ENCODE results near the gene NKTR. TPM values are rescaled to one million over a fixed set of nuclear protein-coding genes. Genes with fewer than 3 reads are reported as not detected.

Gene NKTR
- total RNA-seq, 4 donors from 2014 or later: 17.9 to 134 (median 56.3) TPM

GRCh38 chr3:42635111-42635510 lies 34.6 kb downstream of the NKTR start:
- H3K4me1 ChIP-seq: peaks cover 0 to 18% (median 0%) of the 10 kb centered on the region in 3 donors
- no peak overlapping the region for H3K27ac ChIP-seq
- no peak for ATAC-seq
- H3K4me3 ChIP-seq: no peak overlapping the region
- H3K36me3 ChIP-seq: peaks cover 26 to 100% of the 10 kb centered on the region in 2 donors
- no peaks in the 10 kb centered on the region for H3K9me3 ChIP-seq
- no peaks in the 10 kb centered on the region for H3K27me3 ChIP-seq
- no peak for TF ChIP-seq POLR2AphosphoS5 (IDR thresholded peaks at IDR 0.05)
- no peak for TF ChIP-seq CTCF (IDR thresholded peaks at IDR 0.05)
- WGBS, 2 donors (ENCODE audit: low coverage in 1 of 2): 17 to 88% methylated on average over 1 to 2 of the region's 2 CpGs

GRCh38 chr3:42637001-42637400 lies 36.5 kb downstream of the NKTR start:
- Histone ChIP-seq H3K4me1 (peaks cover 0 to 19% (median 0%) of the 10 kb centered on the region in 3 donors), H3K27me3 (no peaks in the 10 kb centered on the region), H3K36me3 (peaks cover 22 to 100% of the 10 kb centered on the region in 2 donors), H3K4me3 (no peak overlapping the region), H3K27ac (no peak overlapping the region), H3K9me3 (no peaks in the 10 kb centered on the region)
- no peak for TF ChIP-seq CTCF (IDR thresholded peaks at IDR 0.05)
- no peak for TF ChIP-seq POLR2AphosphoS5 (IDR thresholded peaks at IDR 0.05)
- ATAC-seq: no peak
- 85 to 87% methylated on average over 6 of the region's 6 CpGs for WGBS, 2 donors (ENCODE audit: low coverage in 1 of 2)

DNA sequence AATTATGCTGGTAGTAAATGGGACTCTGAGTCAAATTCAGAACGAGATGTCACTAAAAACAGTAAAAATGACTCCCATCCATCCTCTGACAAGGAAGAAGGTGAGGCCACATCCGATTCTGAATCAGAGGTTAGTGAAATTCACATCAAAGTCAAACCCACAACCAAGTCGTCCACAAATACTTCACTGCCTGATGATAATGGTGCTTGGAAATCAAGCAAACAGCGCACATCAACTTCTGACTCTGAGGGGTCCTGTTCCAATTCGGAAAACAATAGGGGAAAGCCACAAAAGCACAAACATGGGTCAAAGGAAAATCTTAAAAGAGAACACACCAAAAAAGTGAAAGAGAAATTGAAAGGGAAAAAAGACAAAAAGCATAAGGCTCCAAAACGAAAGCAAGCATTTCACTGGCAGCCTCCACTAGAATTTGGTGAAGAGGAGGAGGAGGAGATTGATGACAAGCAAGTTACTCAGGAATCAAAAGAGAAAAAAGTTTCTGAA lies 37.9 kb downstream of the NKTR start:
- Histone ChIP-seq H3K36me3 (peaks cover 22 to 100% of the 10 kb centered on the region in 2 donors), H3K27ac (peak overlapping the region in 1 of 4 donors; percentile 11), H3K27me3 (no peaks in the 10 kb centered on the region), H3K4me3 (no peak overlapping the region), H3K4me1 (peaks cover 0 to 19% (median 0%) of the 10 kb centered on the region in 3 donors), H3K9me3 (no peaks in the 10 kb centered on the region)
- no peak for TF ChIP-seq CTCF (IDR thresholded peaks at IDR 0.05)
- TF ChIP-seq EP300 (IDR thresholded peaks at IDR 0.05): no peak
- WGBS, 2 donors (ENCODE audit: low coverage in 1 of 2): 66 to 72% methylated on average over 5 to 6 of the region's 6 CpGs
- ATAC-seq: no peak

- Histone ChIP-seq H3K4me3 (no peak overlapping the region), H3K9me3 (no peaks in the 10 kb centered on the region), H3K27me3 (no peaks in the 10 kb centered on the region), H3K36me3 (peaks cover 19 to 100% of the 10 kb centered on the region in 2 donors), H3K27ac (peak overlapping the region in 1 of 4 donors; percentile 11), H3K4me1 (peaks cover 0 to 19% (median 0%) of the 10 kb centered on the region in 3 donors)
- 84 to 88% methylated on average over 6 of the region's 6 CpGs for WGBS, 2 donors (ENCODE audit: low coverage in 1 of 2)
- no peak for TF ChIP-seq CTCF (IDR thresholded peaks at IDR 0.05)
- no peak for TF ChIP-seq POLR2AphosphoS5 (IDR thresholded peaks at IDR 0.05)
- TF ChIP-seq EP300 (IDR thresholded peaks at IDR 0.05): no peak
- no peak for TF ChIP-seq POLR2A (IDR thresholded peaks at IDR 0.05)
- ATAC-seq: no peak
Observed at GRCh38 chr3:42639192-42639591, 38.7 kb downstream of the NKTR start.

DNA sequence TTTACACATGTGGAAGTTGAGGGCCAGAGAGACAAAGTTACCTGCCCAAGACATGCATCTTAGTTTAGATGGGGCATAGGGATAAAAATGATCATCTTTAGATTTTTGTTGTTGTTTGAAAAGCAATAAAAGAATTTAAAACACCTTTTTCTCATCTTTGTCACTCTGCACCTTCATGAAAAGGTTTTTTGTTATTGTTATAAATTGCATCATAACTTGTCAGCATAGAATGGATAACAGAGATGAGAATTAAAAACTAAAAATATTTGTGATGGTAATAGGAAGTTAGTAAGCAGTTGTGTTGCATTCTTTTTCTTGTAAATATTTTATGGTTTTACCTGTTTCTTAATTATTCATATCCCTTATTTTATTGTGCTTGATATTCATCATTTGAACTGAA lies 39.6 kb downstream of the NKTR start:
- Histone ChIP-seq H3K36me3 (peaks cover 18 to 100% of the 10 kb centered on the region in 2 donors), H3K4me3 (no peak overlapping the region), H3K27me3 (no peaks in the 10 kb centered on the region), H3K27ac (no peak overlapping the region), H3K4me1 (peaks cover 0 to 19% (median 0%) of the 10 kb centered on the region in 3 donors), H3K9me3 (no peaks in the 10 kb centered on the region)
- no peak for TF ChIP-seq EP300 (IDR thresholded peaks at IDR 0.05)
- TF ChIP-seq POLR2AphosphoS5 (IDR thresholded peaks at IDR 0.05): no peak
- no peak for TF ChIP-seq CTCF (IDR thresholded peaks at IDR 0.05)
- TF ChIP-seq POLR2A (IDR thresholded peaks at IDR 0.05): no peak
- ATAC-seq: no peak
